ENCODE results near the gene DAAM1. TPM values are rescaled to one million over a fixed set of nuclear protein-coding genes. Genes with fewer than 3 reads are reported as not detected.
A peak's percentile ranks its signal among the peaks of the same experiment; 100 is the strongest.

DAAM1 gene
- total RNA-seq (10 to 100 TPM; 54.6 to 57.3 TPM), polyA plus RNA-seq (ENCODE audit: insufficient read depth, low read depth, low replicate concordance) (23.9 TPM)
- long read RNA-seq, donor 1, partial matches to known transcripts: 0 of 6 reads
- long read RNA-seq, donor 1, other reads (novel, unspliced or antisense): 0 of 6 reads
- long read RNA-seq, donor 2, partial matches to known transcripts: 0 of 1 reads
- long read RNA-seq, donor 2, other reads (novel, unspliced or antisense): 0 of 1 reads

DNA sequence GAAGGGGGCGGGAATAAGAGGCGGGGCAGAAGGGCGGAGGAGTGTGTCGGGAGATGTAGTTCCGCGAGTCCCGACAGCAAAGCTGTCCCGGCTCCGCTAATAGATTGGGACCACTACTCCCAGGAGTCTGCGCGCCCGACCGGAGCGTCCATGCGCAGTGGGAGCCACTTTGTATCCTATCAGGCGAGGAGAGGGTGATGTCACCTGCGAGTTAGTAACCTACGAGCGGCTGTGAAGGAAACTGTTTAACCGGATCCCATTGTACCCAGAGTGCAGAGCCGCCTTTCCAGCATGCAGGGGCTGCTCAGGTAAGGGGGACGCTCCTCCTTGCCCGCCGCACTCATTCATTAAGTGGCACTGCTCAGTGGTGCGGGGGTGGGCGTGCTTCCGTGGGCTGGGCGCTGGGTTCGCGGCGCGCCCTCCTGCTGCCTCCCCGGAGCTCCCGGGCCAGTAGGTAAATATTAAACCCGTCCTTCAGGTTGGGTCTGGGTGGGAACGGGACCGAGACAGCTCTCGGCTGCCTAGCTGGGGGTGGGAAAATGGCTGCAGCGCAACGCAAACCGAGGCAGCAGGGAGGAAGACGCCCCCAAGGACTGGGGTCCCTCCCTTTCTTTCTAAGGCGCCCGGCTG is at the start of gene DAAM1:
Gene DAAM1 (plus strand): TSS at position 207 of the 630 bp plus-strand sequence. CDS start 74,811 bp downstream, outside the sequence.
- H3K36me3 ChIP-seq (ENCODE audit: low read depth, missing control alignments): no peaks in the 10 kb centered on the region
- DNase-seq: peak; percentile 99
- peak within 1 kb of the TSS; percentile 96 for H3K27ac ChIP-seq
- H3K4me1 ChIP-seq: peaks cover 22% of the 10 kb centered on the region
- H3K9me3 ChIP-seq: no peaks in the 10 kb centered on the region
- intact Hi-C loops (cut with DNase I; ENCODE audit: low total_unique reads): loop anchor here (10.0 kb wide), 1 partner anchor 236 kb away; no protein-coding TSS in a partner anchor
- no peaks in the 10 kb centered on the region for H3K27me3 ChIP-seq
- 0 to 1% methylated on average over 24 to 44 of the region's 44 CpGs for WGBS, 2 donors
- peak within 1 kb of the TSS; percentile 88 to 92 for H3K4me3 ChIP-seq
- TF ChIP-seq, protein P1, sequence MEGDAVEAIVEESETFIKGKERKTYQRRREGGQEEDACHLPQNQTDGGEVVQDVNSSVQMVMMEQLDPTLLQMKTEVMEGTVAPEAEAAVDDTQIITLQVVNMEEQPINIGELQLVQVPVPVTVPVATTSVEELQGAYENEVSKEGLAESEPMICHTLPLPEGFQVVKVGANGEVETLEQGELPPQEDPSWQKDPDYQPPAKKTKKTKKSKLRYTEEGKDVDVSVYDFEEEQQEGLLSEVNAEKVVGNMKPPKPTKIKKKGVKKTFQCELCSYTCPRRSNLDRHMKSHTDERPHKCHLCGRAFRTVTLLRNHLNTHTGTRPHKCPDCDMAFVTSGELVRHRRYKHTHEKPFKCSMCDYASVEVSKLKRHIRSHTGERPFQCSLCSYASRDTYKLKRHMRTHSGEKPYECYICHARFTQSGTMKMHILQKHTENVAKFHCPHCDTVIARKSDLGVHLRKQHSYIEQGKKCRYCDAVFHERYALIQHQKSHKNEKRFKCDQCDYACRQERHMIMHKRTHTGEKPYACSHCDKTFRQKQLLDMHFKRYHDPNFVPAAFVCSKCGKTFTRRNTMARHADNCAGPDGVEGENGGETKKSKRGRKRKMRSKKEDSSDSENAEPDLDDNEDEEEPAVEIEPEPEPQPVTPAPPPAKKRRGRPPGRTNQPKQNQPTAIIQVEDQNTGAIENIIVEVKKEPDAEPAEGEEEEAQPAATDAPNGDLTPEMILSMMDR (IDR thresholded peaks at IDR 0.05): no peak
- peak; percentile 93 for TF ChIP-seq POLR2A (IDR thresholded peaks at IDR 0.05)

DNA sequence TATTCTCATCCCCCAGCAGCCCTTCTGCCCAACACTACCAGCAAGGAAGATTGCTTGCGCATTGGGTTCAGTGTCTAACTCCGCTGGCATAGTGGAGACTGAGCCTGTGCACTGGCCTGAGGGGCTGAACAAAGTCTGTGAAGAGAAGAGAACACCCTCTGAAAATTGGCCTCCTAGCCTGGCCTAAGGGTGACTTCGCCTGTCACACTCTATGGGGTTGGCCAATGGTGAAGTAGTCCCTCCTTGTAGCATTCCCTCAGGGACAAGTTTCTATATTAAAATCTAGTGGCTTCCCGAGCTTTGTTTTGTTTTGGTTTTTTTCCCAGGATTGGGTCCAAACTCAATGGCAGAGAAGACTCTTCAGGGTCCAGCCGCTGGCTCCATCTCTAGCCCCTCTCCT is 49.1 kb upstream of the DAAM1 start:
- intact Hi-C loops (cut with DNase I; ENCODE audit: low total_unique reads): no loop called here
- Histone ChIP-seq H3K4me3 (no peak overlapping the region), H3K27me3 (no peaks in the 10 kb centered on the region), H3K9me3 (no peaks in the 10 kb centered on the region), H3K27ac (no peak overlapping the region), H3K4me1 (no peaks in the 10 kb centered on the region), H3K36me3 (ENCODE audit: low read depth, missing control alignments) (no peaks in the 10 kb centered on the region)
- TF ChIP-seq POLR2A (IDR thresholded peaks at IDR 0.05): no peak
- TF ChIP-seq, protein P1 (IDR thresholded peaks at IDR 0.05): no peak
- 85 to 86% methylated on average over 5 of the region's 5 CpGs for WGBS, 2 donors
- no peak for DNase-seq

DNA sequence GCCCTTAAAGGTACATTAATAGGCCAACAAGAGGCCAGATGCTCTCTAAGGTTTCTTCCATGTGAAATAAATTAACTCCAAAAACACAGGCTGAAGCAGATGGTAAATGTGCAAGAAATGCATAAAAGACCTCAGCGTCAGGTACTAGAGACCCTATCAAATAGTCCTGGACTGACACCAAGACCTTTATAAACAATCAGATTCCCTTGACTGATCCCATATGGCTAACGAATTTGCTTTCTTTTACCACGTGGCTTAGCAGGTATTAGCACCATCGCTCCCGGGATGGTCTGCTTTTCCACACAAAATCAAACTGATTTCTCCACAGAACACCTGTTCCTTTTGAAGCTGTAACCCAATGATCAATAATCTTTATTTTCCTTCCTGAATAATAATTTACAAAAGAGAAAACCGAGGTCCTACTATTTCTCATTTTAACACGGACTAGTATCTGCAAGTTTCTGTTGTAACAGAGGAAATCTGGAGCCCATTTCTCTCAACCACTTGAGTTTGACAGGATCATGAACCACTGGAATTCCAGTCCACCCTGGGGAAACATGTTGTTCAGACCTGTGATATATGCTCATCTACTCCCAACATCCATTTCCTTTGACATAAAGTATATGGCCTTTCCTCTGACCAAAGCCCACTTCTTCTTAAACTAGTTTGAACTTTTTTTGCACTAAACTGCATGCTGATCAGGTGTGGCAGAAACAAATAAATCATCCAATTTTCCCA is 48.2 kb upstream of the DAAM1 start:
- H3K9me3 ChIP-seq: no peaks in the 10 kb centered on the region
- no peak overlapping the region for H3K4me3 ChIP-seq
- no peaks in the 10 kb centered on the region for H3K4me1 ChIP-seq
- H3K36me3 ChIP-seq (ENCODE audit: low read depth, missing control alignments): no peaks in the 10 kb centered on the region
- TF ChIP-seq POLR2A (IDR thresholded peaks at IDR 0.05): no peak
- TF ChIP-seq, protein P1 (IDR thresholded peaks at IDR 0.05): no peak
- DNase-seq: no peak
- WGBS, 2 donors: 79 to 82% methylated on average over 7 of the region's 7 CpGs
- H3K27ac ChIP-seq: no peak overlapping the region
- intact Hi-C loops (cut with DNase I; ENCODE audit: low total_unique reads): no loop called here
- no peaks in the 10 kb centered on the region for H3K27me3 ChIP-seq

DNA sequence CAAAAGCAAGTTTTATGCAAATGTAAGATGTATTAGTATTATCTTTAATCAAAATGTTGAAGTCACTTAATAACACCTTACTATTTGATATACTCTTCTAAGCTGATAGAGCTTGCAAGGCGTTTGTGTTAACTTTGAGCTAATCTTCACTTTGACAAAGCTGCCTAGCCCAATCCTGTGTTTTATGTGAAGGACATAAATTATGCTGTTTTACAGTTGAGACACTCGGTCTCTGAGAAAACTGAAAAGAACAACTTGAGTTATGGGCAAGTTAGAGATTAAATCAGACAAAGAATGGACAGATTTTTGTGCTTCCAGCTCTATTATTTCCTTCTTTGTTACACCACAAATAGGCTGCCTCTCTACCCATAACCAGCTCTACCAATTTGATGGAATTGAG is 42.0 kb upstream of the DAAM1 start:
- no peaks in the 10 kb centered on the region for H3K36me3 ChIP-seq (ENCODE audit: low read depth, missing control alignments)
- DNase-seq: no peak
- intact Hi-C loops (cut with DNase I; ENCODE audit: low total_unique reads): no loop called here
- TF ChIP-seq, protein P1 (IDR thresholded peaks at IDR 0.05): no peak
- no peak for TF ChIP-seq POLR2A (IDR thresholded peaks at IDR 0.05)
- 82 to 85% methylated on average over 2 of the region's 2 CpGs for WGBS, 2 donors
- no peaks in the 10 kb centered on the region for H3K27me3 ChIP-seq
- no peak overlapping the region for H3K27ac ChIP-seq
- no peaks in the 10 kb centered on the region for H3K9me3 ChIP-seq
- no peak overlapping the region for H3K4me3 ChIP-seq
- no peaks in the 10 kb centered on the region for H3K4me1 ChIP-seq
